K562 (cell line): Measurements from ENCODE around the gene VILL. TPM values are rescaled to one million over a fixed set of nuclear protein-coding genes. Genes with fewer than 3 reads are reported as not detected.

Experiments used
- ATAC-seq: fragments of 200-7000 bp; cut with Tn5 transposase; 3 replicates; pipeline ENCODE4 v1.9.1; 2020; ENCODE audit warnings: moderate library complexity
- BruUV-seq: library from RNA; stranded (reverse); fragments of 400-500 nt; replicated peaks from 2 replicates; lab custom pipeline; 2021; lab: Mats Ljungman, UMichigan
- CTCF ChIA-PET: fragments of 300-600 bp; formaldehyde crosslinking; extraction: SDS; loops from one replicate; lab custom pipeline; 2021; ENCODE audit warnings: low intra/inter-chr PET ratio; lab: Yijun Ruan, JAX
- POLR2A ChIA-PET: fragments of 300-600, 350-650 bp; sonication (Branson Sonifier 250); formaldehyde crosslinking; extraction: SDS; loops from one replicate; lab custom pipeline; 2021; ENCODE audit warnings: antibody characterized with exemption, inconsistent platforms; lab: Yijun Ruan, JAX
- DNase-seq, 4 experiments: peaks; one replicate each; pipeline versions ENCODE4 v3.0.0 to v3.0.0-alpha.2; 2011 to 2018; ENCODE audit warnings: low spot score in 3 of 4, mixed read lengths in 3 of 4; ENCODE audit errors: extremely low read depth in 1 of 4
- FAIRE-seq: peaks from 2 replicates; lab custom pipeline; 2011; peaks lifted over from hg19 to GRCh38; lab: Jason Lieb, UNC
- H2AFZ ChIP-seq: 2 replicates; pipeline ENCODE4 v1.6.0; 2011; ENCODE audit warnings: low read depth, low read length, control low read depth, inconsistent platforms
- H3K27ac ChIP-seq: fragments of 200-600 bp; 3 replicates; pipeline ENCODE4 v1.8.0; 2011; ENCODE audit warnings: low read depth, mild to moderate bottlenecking, control low read depth, inconsistent platforms, low read length, moderate library complexity, mixed read lengths; ENCODE audit errors: extremely low read depth
- H3K27me3 ChIP-seq, 2 experiments: fragments of 300-600 bp in 1 of 2; 2 replicates in 1 of 2; 3 replicates in 1 of 2; pipeline versions ENCODE4 v1.6.0 to v1.8.0; 2011; ENCODE audit warnings: inconsistent platforms in 2 of 2, low read length in 2 of 2, mild to moderate bottlenecking in 1 of 2, mixed read lengths in 1 of 2, moderate library complexity in 1 of 2; ENCODE audit not compliant: control insufficient read depth in 2 of 2, insufficient read depth in 2 of 2
- H3K36me3 ChIP-seq: fragments of 300-600 bp; 3 replicates; pipeline ENCODE4 v1.8.0; 2011; ENCODE audit warnings: mild to moderate bottlenecking, low read length, inconsistent platforms; ENCODE audit not compliant: control insufficient read depth, insufficient read depth
- H3K4me1 ChIP-seq, 2 experiments: fragments of 200-600 bp in 1 of 2; replicated peaks in 1 of 2; 2 replicates in 1 of 2; 3 replicates in 1 of 2; pipeline versions ENCODE4 v1.5.1 to v1.8.0; 2011; ENCODE audit warnings: inconsistent platforms in 2 of 2, low read length in 2 of 2, mild to moderate bottlenecking in 1 of 2, mixed read lengths in 1 of 2, moderate library complexity in 1 of 2; ENCODE audit not compliant: control insufficient read depth in 2 of 2, insufficient read depth in 2 of 2
- H3K4me2 ChIP-seq: 2 replicates; pipeline ENCODE4 v1.6.1; 2011; ENCODE audit warnings: low read length, control low read depth, inconsistent platforms, mixed read lengths; ENCODE audit not compliant: insufficient read depth
- H3K4me3 ChIP-seq: fragments of 200-600 bp; sonication (generic), shearing (Covaris generic); 2 replicates; pipeline ENCODE4 v1.5.1; 2016; ENCODE audit warnings: control low read depth, inconsistent platforms
- H3K79me2 ChIP-seq: fragments of 200-600 bp; 3 replicates; pipeline ENCODE4 v1.8.0; 2011; ENCODE audit warnings: low read length, inconsistent platforms; ENCODE audit not compliant: control insufficient read depth, insufficient read depth
- H3K9ac ChIP-seq, 2 experiments: 2 replicates each; pipeline versions ENCODE4 v1.6.0 to v1.6.1; 2011; ENCODE audit warnings: low read depth in 2 of 2, low read length in 2 of 2, control low read depth in 1 of 2, inconsistent platforms in 1 of 2, mild to moderate bottlenecking in 1 of 2, mixed read lengths in 1 of 2; ENCODE audit not compliant: insufficient read depth in 1 of 2
- H3K9me1 ChIP-seq: one replicate; pipeline ENCODE4 v1.6.0; 2011; ENCODE audit warnings: inconsistent platforms, mild to moderate bottlenecking, low read length, moderate library complexity; ENCODE audit not compliant: control insufficient read depth, insufficient read depth
- H3K9me3 ChIP-seq: replicated peaks from 2 replicates; pipeline ENCODE4 v1.5.1; 2011; ENCODE audit warnings: low read depth, low read length, inconsistent platforms; ENCODE audit not compliant: control insufficient read depth, insufficient read depth
- H4K20me1 ChIP-seq: replicated peaks from 2 replicates; pipeline ENCODE4 v1.6.1; 2011; ENCODE audit warnings: low read length, inconsistent platforms, mixed read lengths; ENCODE audit not compliant: control insufficient read depth, insufficient read depth
- ARHGAP35 ChIP-seq: fragments of 450-650 bp; IDR thresholded peaks from 2 replicates; pipeline ENCODE4 v1.6.1; 2018; ENCODE audit not compliant: partially characterized antibody
- CC2D1A ChIP-seq: fragments of 450-650 bp; IDR thresholded peaks from 2 replicates; pipeline ENCODE4 v1.6.1; 2017; ENCODE audit warnings: mild to moderate bottlenecking
- CXXC5 ChIP-seq: fragments of 250-450 bp; sonication (Bioruptor Pico); IDR thresholded peaks from 2 replicates; pipeline ENCODE4 v1.8.0; 2022; ENCODE audit warnings: inconsistent platforms, mild to moderate bottlenecking, moderate library complexity
- DPF2 ChIP-seq: fragments of 450-650 bp; IDR thresholded peaks from 2 replicates; pipeline ENCODE4 v1.6.1; 2016
- ELF4 ChIP-seq: fragments of 450-650 bp; formaldehyde crosslinking; IDR thresholded peaks from 2 replicates; pipeline ENCODE4 v1.4.0; 2022; ENCODE audit warnings: missing genetic modification characterization
- GTF2F1 ChIP-seq: IDR thresholded peaks from 2 replicates; pipeline ENCODE4 v1.6.1; 2011; ENCODE audit warnings: low read depth, low read length, improper control_type of control experiment
- HDAC1 ChIP-seq, 2 experiments: fragments of 450-650 bp; IDR thresholded peaks; 2 replicates each; pipeline ENCODE4 v1.6.1; 2016 to 2017; ENCODE audit warnings: inconsistent platforms in 1 of 2, mild to moderate bottlenecking in 1 of 2, moderate library complexity in 1 of 2
- HIVEP1 ChIP-seq: fragments of 250-450 bp; sonication (Bioruptor Pico); IDR thresholded peaks from 2 replicates; pipeline ENCODE4 v1.4.0; 2020; ENCODE audit warnings: mild to moderate bottlenecking
- MAZ ChIP-seq, 2 experiments: fragments of 450-650 bp in 1 of 2; sonication (generic) in 1 of 2; formaldehyde crosslinking; IDR thresholded peaks in 1 of 2; conservative IDR thresholded peaks in 1 of 2; 2 replicates each; pipeline versions ENCODE4 v1.4.0 to v1.5.0; 2020; ENCODE audit warnings: mild to moderate bottlenecking in 1 of 2, missing genetic modification reagents in 1 of 2
- NCOA1 ChIP-seq: fragments of 450-650 bp; IDR thresholded peaks from 2 replicates; pipeline ENCODE4 v1.6.1; 2016; ENCODE audit warnings: low read depth
- NR2C2 ChIP-seq, 2 experiments: fragments of 200-800 bp in 1 of 2; sonication (Bioruptor generic) in 1 of 2; sonication (generic) in 1 of 2; formaldehyde crosslinking in 1 of 2; IDR thresholded peaks; 2 replicates each; pipeline versions ENCODE4 v1.6.1 to v1.8.0; 2016 to 2022; ENCODE audit warnings: mild to moderate bottlenecking in 1 of 2, missing compliant biosample characterization in 1 of 2, missing genetic modification characterization in 1 of 2, missing genetic modification reagents in 1 of 2
- RCOR1 ChIP-seq, 2 experiments: IDR thresholded peaks; 2 replicates each; pipeline ENCODE4 v1.6.1; 2012; ENCODE audit warnings: low read depth in 2 of 2, low read length in 2 of 2, borderline replicate concordance in 1 of 2, improper control_type of control experiment in 1 of 2
- TARDBP ChIP-seq: fragments of 450-650 bp; IDR thresholded peaks from 2 replicates; pipeline ENCODE4 v1.6.1; 2016
- TEAD2 ChIP-seq: fragments of 450-650 bp; IDR thresholded peaks from 2 replicates; pipeline ENCODE4 v1.6.1; 2016; ENCODE audit warnings: missing genetic modification characterization, control low read depth, missing compliant biosample characterization
- TOE1 ChIP-seq, 2 experiments: fragments of 450-650 bp in 1 of 2; sonication (generic) in 1 of 2; formaldehyde crosslinking in 1 of 2; IDR thresholded peaks; 2 replicates each; pipeline versions ENCODE4 v1.7.1 to v1.8.0; 2016 to 2022; ENCODE audit warnings: borderline replicate concordance in 2 of 2, mild to moderate bottlenecking in 2 of 2, antibody characterized with exemption in 1 of 2, inconsistent platforms in 1 of 2, low read depth in 1 of 2, missing genetic modification reagents in 1 of 2, moderate library complexity in 1 of 2
- ZBTB7A ChIP-seq: IDR thresholded peaks from 2 replicates; pipeline ENCODE4 v1.6.1; 2011; ENCODE audit warnings: low read depth, mild to moderate bottlenecking, low read length, moderate library complexity, borderline replicate concordance; ENCODE audit not compliant: control insufficient read depth
- ZNF133 ChIP-seq: fragments of 250-450 bp; sonication (Bioruptor Pico); IDR thresholded peaks from 2 replicates; pipeline ENCODE4 v1.4.0; 2020; ENCODE audit warnings: mild to moderate bottlenecking
- ZNF165 ChIP-seq: fragments of 250-450 bp; sonication (Bioruptor Pico); IDR thresholded peaks from 2 replicates; pipeline ENCODE4 v1.4.0; 2020; ENCODE audit warnings: borderline replicate concordance
- WGBS: fragments of 100-300 bp; shearing (Covaris generic); methylation state at CpG from one replicate; pipeline ENCODE4 v1.1.6; 2016; ENCODE audit warnings: low coverage, mixed read lengths; ENCODE audit not compliant: insufficient coverage; ENCODE audit errors: missing lambda C conversion rate; 5-methylcytosine and 5-hydroxymethylcytosine counted together
- in situ Hi-C: fragments of 300-500 bp; cut with MboI; formaldehyde crosslinking; loops from 4 replicates; pipeline ENCODE4 v1.15.0; 2018; ENCODE audit warnings: inconsistent platforms, mixed read lengths
- intact Hi-C: fragments of 100-400 bp; cut with micrococcal nuclease; formaldehyde crosslinking; loops from 2 replicates; pipeline ENCODE4 v1.14.2; 2022
- polyA plus RNA-seq, 8 experiments: library from polyadenylated mRNA; depleted of rRNA in 4 of 8; stranded (reverse) in 5 of 8; unstranded in 3 of 8; fragments of >200 nt; fragmentation: Nextera tagmentation in 2 of 8; fragmentation: Illumina TruSeq in 1 of 8; extraction: Ambion mirVana in 2 of 8; extraction: Trizol in 1 of 8; gene quantifications; 2 replicates each; pipeline versions ENCODE4 v1.2.1 to v1.2.3, GENCODE V29; 2011 to 2014; ENCODE audit warnings: inconsistent platforms in 1 of 8, missing spikeins in 1 of 8
- total RNA-seq, 7 experiments: library from RNA; depleted of rRNA in 6 of 7; stranded (reverse); fragments of >200 nt in 6 of 7; fragmentation: Illumina TruSeq in 2 of 7; extraction: Trizol in 2 of 7; gene quantifications; 2 replicates each; pipeline versions ENCODE4 v1.2.1 to v1.2.3, GENCODE V29; 2011 to 2021; ENCODE audit warnings: low replicate concordance in 1 of 7
- TF ChIP-seq, protein P1 (sequence below): sonication (generic); formaldehyde crosslinking; IDR thresholded peaks from 2 replicates; pipeline ENCODE4 v1.8.0; 2022; ENCODE audit warnings: mild to moderate bottlenecking, missing genetic modification reagents
- TF ChIP-seq, protein P2 (sequence below): fragments of 450-650 bp; formaldehyde crosslinking; conservative IDR thresholded peaks from 2 replicates; pipeline ENCODE4 v1.4.0; 2022; ENCODE audit warnings: mild to moderate bottlenecking, missing genetic modification characterization

Gene VILL
- total and polyA plus RNA-seq, 9 of the 15 experiments (the other 6 are each of a cell fraction or from before 2014, with no cell fraction given) = 0.11 to 16.0 (median 8.8) TPM

DNA sequence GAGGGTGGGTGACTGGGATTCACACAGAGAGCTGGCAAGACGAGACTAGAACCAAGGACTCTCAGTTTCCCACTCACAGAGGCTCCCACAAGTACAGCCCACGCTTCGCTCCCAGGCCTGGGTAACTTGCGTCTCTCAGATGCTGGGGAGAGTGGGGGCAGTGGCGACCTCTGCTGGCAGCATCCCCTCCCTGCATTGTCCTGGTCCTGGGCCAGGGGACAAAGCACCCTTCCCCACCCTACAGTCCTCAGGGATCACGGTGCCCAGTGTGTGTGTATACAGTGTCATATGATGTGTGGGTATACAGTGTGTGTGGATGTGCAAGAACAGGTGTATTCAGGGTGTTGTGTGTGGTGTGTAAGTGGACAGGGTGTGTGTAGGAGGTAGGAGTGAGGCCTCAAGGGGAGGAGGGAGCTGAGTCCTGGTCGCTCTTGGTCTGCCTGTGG lies 12.8 kb downstream of the VILL start:
- peak; percentile 77 for ATAC-seq
- BruUV-seq = no TSS peak
- DNase-seq = peak; percentile 74 to 84 (median 76)
- POLR2A ChIA-PET = interaction anchor here (0.5 to 1.2 kb wide), 7 partner anchors 9 to 183 kb away, joined by 3 to 4 read pairs (median 3); no protein-coding TSS in a partner anchor
- Histone ChIP-seq H3K4me3 (no peak overlapping the region), H3K9me3 (no peaks in the 10 kb centered on the region), H4K20me1 (peaks cover 14% of the 10 kb centered on the region), H3K4me1 (peaks cover 14 to 50% of the 10 kb centered on the region in 2 experiments), H3K79me2 (no peaks in the 10 kb centered on the region), H3K36me3 (peaks cover 70% of the 10 kb centered on the region), H2AFZ (no peak overlapping the region), H3K4me2 (no peak overlapping the region), H3K27me3 (no peaks in the 10 kb centered on the region), H3K9ac (no peak overlapping the region; a peak in 1 of 4 replicates), H3K9me1 (peaks cover 4% of the 10 kb centered on the region), H3K27ac (no peak overlapping the region; the same call in 2 of the 3 replicates)
- peak; percentile 90 for FAIRE-seq
- CTCF ChIA-PET = interaction anchor here (0.6 to 5.0 kb wide), 4 partner anchors 28 to 474 kb away, joined by 3 to 62 read pairs (median 4); no protein-coding TSS in a partner anchor
- WGBS = 12% methylated on average over 7 of the region's 7 CpGs
- in situ Hi-C loops = no loop called here
- intact Hi-C loops = loop anchor here (1.0 kb wide), 1 partner anchor 29 kb away; no protein-coding TSS in a partner anchor
- 0 out of 2 replicates have a peak, but pooled peaks have one; percentile 24 for TF ChIP-seq NCOA1
- TF ChIP-seq MAZ (CRISPR knock-in tag; conservative IDR thresholded peaks at IDR 0.05 in 1 of 2, IDR thresholded peaks at IDR 0.05 in 1 of 2) = peak in 1 of 2 experiments; percentile 73; a peak in 2 of 4 replicates
- TF ChIP-seq CC2D1A = peak; percentile 86
- TF ChIP-seq DPF2 = peak; percentile 51; the same call in 1 of the 2 replicates
- no peak for TF ChIP-seq TEAD2
- 0 out of 2 replicates have a peak, but pooled peaks have one; percentile 36 for TF ChIP-seq CXXC5 (CRISPR knock-in tag)
- TF ChIP-seq NR2C2 (CRISPR knock-in tag; IDR thresholded peaks at IDR 0.05) = no peak
- TF ChIP-seq NR2C2 (tag; IDR thresholded peaks at IDR 0.05) = no peak
- 0 out of 2 replicates have a peak, but pooled peaks have one; percentile 26 for TF ChIP-seq ZNF133
- peak in 1 of 2 experiments; percentile 47; a peak in 2 of 4 replicates for TF ChIP-seq RCOR1 (IDR thresholded peaks at IDR 0.05; ENCODE audit: borderline replicate concordance in 1 of 2, low read depth in 2 of 2, low read length in 2 of 2)
- peak; percentile 42; the same call in 1 of the 2 replicates for TF ChIP-seq HIVEP1
- peak; percentile 60 for TF ChIP-seq TARDBP
- TF ChIP-seq, protein P1, sequence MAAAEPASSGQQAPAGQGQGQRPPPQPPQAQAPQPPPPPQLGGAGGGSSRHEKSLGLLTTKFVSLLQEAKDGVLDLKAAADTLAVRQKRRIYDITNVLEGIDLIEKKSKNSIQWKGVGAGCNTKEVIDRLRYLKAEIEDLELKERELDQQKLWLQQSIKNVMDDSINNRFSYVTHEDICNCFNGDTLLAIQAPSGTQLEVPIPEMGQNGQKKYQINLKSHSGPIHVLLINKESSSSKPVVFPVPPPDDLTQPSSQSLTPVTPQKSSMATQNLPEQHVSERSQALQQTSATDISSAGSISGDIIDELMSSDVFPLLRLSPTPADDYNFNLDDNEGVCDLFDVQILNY (CRISPR knock-in tag) = 0 out of 2 replicates have a peak, but pooled peaks have one; percentile 53
- TF ChIP-seq ARHGAP35 = peak; percentile 43
- TF ChIP-seq HDAC1 (IDR thresholded peaks at IDR 0.05) = peak in 1 of 2 experiments; percentile 51; a peak in 1 of 4 replicates
- TF ChIP-seq ZBTB7A = peak; percentile 53; the same call in 1 of the 2 replicates
- TF ChIP-seq GTF2F1 = no peak
- 0 out of 2 replicates have a peak, but pooled peaks have one; percentile 64 for TF ChIP-seq ZNF165 (CRISPR knock-in tag)
- TF ChIP-seq TOE1 (IDR thresholded peaks at IDR 0.05; ENCODE audit: borderline replicate concordance) = peak; percentile 53; the same call in 1 of the 2 replicates
- TF ChIP-seq TOE1 (CRISPR knock-in tag; IDR thresholded peaks at IDR 0.05; ENCODE audit: borderline replicate concordance, low read depth) = no peak
- TF ChIP-seq, protein P2, sequence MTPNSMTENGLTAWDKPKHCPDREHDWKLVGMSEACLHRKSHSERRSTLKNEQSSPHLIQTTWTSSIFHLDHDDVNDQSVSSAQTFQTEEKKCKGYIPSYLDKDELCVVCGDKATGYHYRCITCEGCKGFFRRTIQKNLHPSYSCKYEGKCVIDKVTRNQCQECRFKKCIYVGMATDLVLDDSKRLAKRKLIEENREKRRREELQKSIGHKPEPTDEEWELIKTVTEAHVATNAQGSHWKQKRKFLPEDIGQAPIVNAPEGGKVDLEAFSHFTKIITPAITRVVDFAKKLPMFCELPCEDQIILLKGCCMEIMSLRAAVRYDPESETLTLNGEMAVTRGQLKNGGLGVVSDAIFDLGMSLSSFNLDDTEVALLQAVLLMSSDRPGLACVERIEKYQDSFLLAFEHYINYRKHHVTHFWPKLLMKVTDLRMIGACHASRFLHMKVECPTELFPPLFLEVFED = peak; percentile 87; the same call in 1 of the 2 replicates
- peak; percentile 88; the same call in 1 of the 2 replicates for TF ChIP-seq ELF4 (CRISPR knock-in tag)
